IMR-90 (cell line): ENCODE results near the gene CDC42EP5. TPM values are rescaled to one million over a fixed set of nuclear protein-coding genes. Genes with fewer than 3 reads are reported as not detected.

Source experiments
- ATAC-seq: fragments of 200-7000 bp; cut with Tn5 transposase; 2 replicates; pipeline ENCODE4 v1.9.1; 2020; ENCODE audit warnings: low read depth, mild to moderate bottlenecking, moderate library complexity
- BruUV-seq: library from RNA; stranded (reverse); fragments of 400-500 nt; replicated peaks from 2 replicates; lab custom pipeline; 2021; lab: Mats Ljungman, UMichigan
- CTCF ChIA-PET: fragments of 300-600 bp; formaldehyde crosslinking; extraction: SDS; loops from one replicate; lab custom pipeline; 2021; ENCODE audit warnings: antibody characterized with exemption; lab: Yijun Ruan, JAX
- POLR2A ChIA-PET: fragments of 300-600 bp; sonication (Branson Sonifier 250); formaldehyde crosslinking; loops from one replicate; lab custom pipeline; 2022; ENCODE audit warnings: antibody characterized with exemption; ENCODE audit not compliant: unreplicated experiment; lab: Charles Lee
- DNase-seq: peaks from one replicate; pipeline ENCODE4 v3.0.0; 2013
- H2AFZ ChIP-seq: replicated peaks from 2 replicates; pipeline ENCODE3; 2013; ENCODE audit warnings: low read length, mild to moderate bottlenecking; ENCODE audit not compliant: poor library complexity
- H2AK5ac ChIP-seq: 2 replicates; pipeline ENCODE4 v1.6.1; 2013; ENCODE audit warnings: low read depth, low read length, inconsistent platforms
- H2AK9ac ChIP-seq: replicated peaks from 2 replicates; pipeline ENCODE3; 2013; ENCODE audit warnings: mild to moderate bottlenecking, low read depth, low read length, moderate library complexity; ENCODE audit not compliant: poor library complexity
- H2BK120ac ChIP-seq: 2 replicates; pipeline ENCODE4 v1.6.1; 2013; ENCODE audit warnings: low read depth, low read length, inconsistent platforms
- H2BK15ac ChIP-seq: 3 replicates; pipeline ENCODE4 v1.6.1; 2013; ENCODE audit warnings: low read depth, low read length, inconsistent platforms
- H2BK20ac ChIP-seq: 2 replicates; pipeline ENCODE4 v1.6.1; 2013; ENCODE audit warnings: low read depth, mild to moderate bottlenecking, inconsistent platforms, low read length, moderate library complexity
- H2BK5ac ChIP-seq: 2 replicates; pipeline ENCODE4 v1.6.1; 2013; ENCODE audit warnings: mild to moderate bottlenecking, low read depth, low read length, inconsistent platforms; ENCODE audit not compliant: poor library complexity, severe bottlenecking
- H3K14ac ChIP-seq: replicated peaks from 2 replicates; pipeline ENCODE4 v1.6.1; 2013; ENCODE audit warnings: low read depth, low read length, inconsistent platforms
- H3K18ac ChIP-seq: 2 replicates; pipeline ENCODE4 v1.6.1; 2013; ENCODE audit warnings: low read depth, low read length, control low read depth
- H3K23ac ChIP-seq: 2 replicates; pipeline ENCODE4 v1.6.1; 2013; ENCODE audit warnings: low read depth, low read length, inconsistent platforms
- H3K27ac ChIP-seq: 2 replicates; pipeline ENCODE4 v1.5.1; 2013; ENCODE audit warnings: mild to moderate bottlenecking, control low read depth, low read length; ENCODE audit not compliant: insufficient read depth
- H3K27me3 ChIP-seq: 2 replicates; pipeline ENCODE4 v1.6.1; 2013; ENCODE audit warnings: low read length; ENCODE audit not compliant: control insufficient read depth, insufficient read depth
- H3K36me3 ChIP-seq: 2 replicates; pipeline ENCODE4 v1.6.1; 2013; ENCODE audit warnings: low read length, mixed read lengths; ENCODE audit not compliant: control insufficient read depth, insufficient read depth
- H3K4ac ChIP-seq: 2 replicates; pipeline ENCODE4 v1.6.1; 2013; ENCODE audit warnings: low read depth, low read length, inconsistent platforms
- H3K4me1 ChIP-seq: 2 replicates; pipeline ENCODE4 v1.6.1; 2013; ENCODE audit warnings: low read length, mixed read lengths; ENCODE audit not compliant: control insufficient read depth, insufficient read depth
- H3K4me2 ChIP-seq: 2 replicates; pipeline ENCODE4 v1.6.1; 2013; ENCODE audit warnings: low read depth, mild to moderate bottlenecking, control low read depth, low read length, moderate library complexity
- H3K4me3 ChIP-seq: 2 replicates; pipeline ENCODE4 v1.5.1; 2013; ENCODE audit warnings: low read depth, mild to moderate bottlenecking, control low read depth, low read length, moderate library complexity; ENCODE audit not compliant: insufficient read depth
- H3K56ac ChIP-seq: 2 replicates; pipeline ENCODE4 v1.6.1; 2013; ENCODE audit warnings: low read length, inconsistent platforms; ENCODE audit not compliant: insufficient read depth; ENCODE audit errors: extremely low read depth
- H3K79me1 ChIP-seq, 2 experiments: 2 replicates each; pipeline ENCODE4 v1.6.1; 2013; ENCODE audit warnings: low read length in 2 of 2, inconsistent platforms in 1 of 2, low read depth in 1 of 2
- H3K9ac ChIP-seq: 2 replicates; pipeline ENCODE4 v1.6.1; 2013; ENCODE audit warnings: low read depth, low read length, control low read depth
- H3K9me1 ChIP-seq: 2 replicates; pipeline ENCODE4 v1.6.1; 2013; ENCODE audit warnings: low read length, inconsistent platforms; ENCODE audit not compliant: insufficient read depth
- H3K9me3 ChIP-seq: 2 replicates; pipeline ENCODE4 v1.6.1; 2013; ENCODE audit warnings: low read length; ENCODE audit not compliant: control insufficient read depth, insufficient read depth
- H4K20me1 ChIP-seq: 2 replicates; pipeline ENCODE4 v1.6.1; 2013; ENCODE audit warnings: low read length, inconsistent platforms; ENCODE audit not compliant: insufficient read depth
- H4K5ac ChIP-seq: 2 replicates; pipeline ENCODE4 v1.6.1; 2013; ENCODE audit warnings: mild to moderate bottlenecking, low read depth, low read length, control low read depth
- H4K8ac ChIP-seq, 2 experiments: 2 replicates each; pipeline ENCODE4 v1.6.1; 2013; ENCODE audit warnings: low read depth in 2 of 2, low read length in 2 of 2, control low read depth in 1 of 2, inconsistent platforms in 1 of 2
- H4K91ac ChIP-seq: 2 replicates; pipeline ENCODE4 v1.6.1; 2013; ENCODE audit warnings: low read depth, low read length, inconsistent platforms; ENCODE audit not compliant: insufficient read depth
- BHLHE40 ChIP-seq: fragments of 150-350 bp; IDR thresholded peaks from 2 replicates; pipeline ENCODE4 v1.6.1; 2016; ENCODE audit warnings: mild to moderate bottlenecking, low read depth, low read length
- CHD1 ChIP-seq: IDR thresholded peaks from 2 replicates; pipeline ENCODE4 v1.6.1; 2012; ENCODE audit warnings: low read depth, low read length, improper control_type of control experiment
- MAFK ChIP-seq: IDR thresholded peaks from 2 replicates; pipeline ENCODE4 v1.6.1; 2012; ENCODE audit warnings: low read depth, low read length, improper control_type of control experiment
- MAZ ChIP-seq: IDR thresholded peaks from 2 replicates; pipeline ENCODE4 v1.6.1; 2012; ENCODE audit warnings: low read depth, mild to moderate bottlenecking, low read length, improper control_type of control experiment, moderate library complexity, borderline replicate concordance
- MXI1 ChIP-seq: IDR thresholded peaks from 2 replicates; pipeline ENCODE4 v1.6.1; 2012; ENCODE audit warnings: low read depth, mild to moderate bottlenecking, low read length, moderate library complexity, borderline replicate concordance
- NFE2L2 ChIP-seq: fragments of 150-350 bp; IDR thresholded peaks from 2 replicates; pipeline ENCODE4 v1.6.1; 2016; ENCODE audit warnings: low read depth, mild to moderate bottlenecking, low read length
- RAD21 ChIP-seq: IDR thresholded peaks from 2 replicates; pipeline ENCODE4 v1.6.1; 2012; ENCODE audit warnings: low read length, improper control_type of control experiment
- RCOR1 ChIP-seq: IDR thresholded peaks from 2 replicates; pipeline ENCODE4 v1.6.1; 2012; ENCODE audit warnings: mild to moderate bottlenecking, low read length, improper control_type of control experiment; ENCODE audit not compliant: insufficient replicate concordance
- RFX5 ChIP-seq: IDR thresholded peaks from 2 replicates; pipeline ENCODE4 v1.8.0; 2012; ENCODE audit warnings: low read depth, mild to moderate bottlenecking, low read length, moderate library complexity
- SMC3 ChIP-seq: fragments of 150-350 bp; IDR thresholded peaks from 2 replicates; pipeline ENCODE4 v1.6.1; 2016; ENCODE audit warnings: low read depth, mild to moderate bottlenecking, antibody characterized with exemption, low read length, moderate library complexity
- WGBS, 2 experiments: methylation state at CpG; one replicate each; pipeline versions ENCODE4 v1.1.5 to v1.1.7; 2013; ENCODE audit warnings: missing lambda C conversion rate in 2 of 2; ENCODE audit not compliant: insufficient read length in 1 of 2; ENCODE audit errors: extremely low coverage in 2 of 2; 5-methylcytosine and 5-hydroxymethylcytosine counted together
- dilution Hi-C: fragments of 300-500 bp; cut with HindIII; formaldehyde crosslinking; loops from one replicate; pipeline ENCODE4 v1.14.3; 2018; ENCODE audit warnings: low sequenced_read_pairs; ENCODE audit not compliant: unreplicated experiment
- in situ Hi-C: fragments of 300-500 bp; cut with MboI; formaldehyde crosslinking; loops from 3 replicates; pipeline ENCODE4 v1.14.3; 2019; ENCODE audit warnings: low sequenced_read_pairs, inconsistent platforms, mixed read lengths
- intact Hi-C: fragments of 100-400 bp; cut with micrococcal nuclease; formaldehyde crosslinking; loops from 2 replicates; pipeline ENCODE4 v1.10.0; 2022
- polyA plus RNA-seq, 3 experiments: library from polyadenylated mRNA; depleted of rRNA; stranded (reverse); fragments of >200 nt; gene quantifications; 2 replicates each; pipeline ENCODE4 v1.2.3, GENCODE V29; 2012; ENCODE audit warnings: low replicate concordance in 1 of 3
- total RNA-seq: library from RNA; depleted of rRNA; stranded (reverse); fragments of >200 nt; gene quantifications from 2 replicates; pipeline ENCODE4 v1.2.3, GENCODE V29; 2012
- TF ChIP-seq, protein P1 (sequence below): conservative IDR thresholded peaks from 2 replicates; pipeline ENCODE4 v1.5.1; 2012; ENCODE audit warnings: mild to moderate bottlenecking, low read depth, low read length, improper control_type of control experiment
- TF ChIP-seq, protein P2 (sequence below): fragments of 150-350 bp; IDR thresholded peaks from 2 replicates; pipeline ENCODE4 v1.6.1; 2017; ENCODE audit warnings: mild to moderate bottlenecking, antibody characterized with exemption, low read length, low read depth
- TF ChIP-seq, protein P3 (sequence below): fragments of 150-350 bp; IDR thresholded peaks from 2 replicates; pipeline ENCODE4 v1.6.1; 2016; ENCODE audit warnings: low read depth, mild to moderate bottlenecking, low read length, moderate library complexity, borderline replicate concordance

The CDC42EP5 gene
- total and polyA plus RNA-seq, 2 of the 4 experiments (the other 2 are of a cell fraction) = 7.2 to 25.3 TPM

DNA sequence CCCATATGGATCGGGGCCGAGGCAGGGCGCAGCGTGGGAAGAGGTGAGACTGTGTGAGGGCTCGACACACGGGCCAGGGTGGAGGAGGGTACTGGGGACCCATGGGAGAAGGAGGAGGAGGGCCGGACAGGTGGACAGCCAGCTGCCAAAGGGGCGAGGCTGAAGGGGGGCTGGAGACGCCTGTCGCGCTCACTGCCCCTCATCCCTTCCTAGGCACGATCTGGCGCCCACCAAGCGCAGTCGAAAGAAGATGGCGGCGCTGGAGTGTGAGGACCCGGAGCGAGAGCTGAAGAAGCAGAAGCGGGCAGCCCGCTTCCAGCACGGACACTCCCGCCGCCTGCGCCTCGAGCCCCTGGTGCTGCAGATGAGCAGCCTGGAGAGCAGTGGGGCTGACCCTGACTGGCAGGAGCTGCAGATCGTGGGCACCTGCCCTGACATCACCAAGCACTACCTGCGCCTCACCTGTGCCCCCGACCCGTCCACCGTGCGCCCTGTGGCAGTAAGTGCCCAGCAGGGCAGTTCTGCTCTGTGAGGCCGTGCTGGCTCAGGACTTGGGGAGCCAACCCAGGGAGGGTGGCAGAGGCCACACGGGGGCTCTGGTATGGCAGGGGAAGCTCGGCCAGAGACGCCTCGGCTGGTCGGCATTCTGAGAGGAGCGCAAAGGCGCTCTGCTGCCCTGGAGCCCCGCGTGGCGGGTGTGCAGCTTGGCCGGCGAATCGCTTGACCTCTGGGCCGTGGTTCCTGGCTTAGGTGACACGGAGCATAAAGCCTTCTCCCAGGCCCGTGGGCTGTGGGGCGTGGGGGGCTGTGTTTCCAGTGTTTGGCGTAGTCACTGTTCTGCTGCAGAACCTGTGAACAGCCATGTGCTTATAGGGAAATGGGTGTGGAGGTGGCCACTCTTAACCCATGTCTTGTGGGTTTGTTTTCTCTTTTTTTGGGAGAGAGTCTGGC, 16.4 kb downstream of the CDC42EP5 start:
- ChIA-PET CTCF (no interaction called here), POLR2A (no interaction called here)
- dilution Hi-C loops = no loop called here
- Histone ChIP-seq H3K23ac (no peak overlapping the region), H4K8ac (no peak overlapping the region), H2AK5ac (no peak overlapping the region), H3K14ac (no peak overlapping the region), H3K56ac (no peak overlapping the region), H2BK5ac (no peak overlapping the region), H3K4me3 (no peak overlapping the region), H4K20me1 (peaks cover 77% of the 10 kb centered on the region), H3K27me3 (no peaks in the 10 kb centered on the region), H3K9ac (no peak overlapping the region), H3K36me3 (peaks cover 94% of the 10 kb centered on the region), H3K27ac (no peak overlapping the region), H3K9me1 (peaks cover 6% of the 10 kb centered on the region; the same call in 1 of the 2 replicates), H3K4me1 (peaks cover 6% of the 10 kb centered on the region; the same call in 1 of the 2 replicates), H3K18ac (no peak overlapping the region), H2BK15ac (no peak overlapping the region), H3K4me2 (no peak overlapping the region), H2BK120ac (no peak overlapping the region), H2AK9ac (no peak overlapping the region), H2AFZ (no peak overlapping the region), H3K79me1 (peaks cover 24 to 71% of the 10 kb centered on the region in 2 experiments), H3K4ac (no peak overlapping the region), H4K5ac (no peak overlapping the region), H2BK20ac (no peak overlapping the region), H4K91ac (no peak overlapping the region), H3K9me3 (no peaks in the 10 kb centered on the region)
- in situ Hi-C loops = loop anchor here (10.0 to 25.0 kb wide), 6 partner anchors 252 to 1681 kb away; partner anchors contain the start of genes NAT14, NDUFA3, OSCAR and PRPF31
- 93% methylated on average over 35 of the region's 51 CpGs; no CpG with 5 or more reads in 1 of the 2 experiments for WGBS, 2 experiments
- BruUV-seq = no TSS peak
- ATAC-seq (no peak), DNase-seq (no peak)
- intact Hi-C loops = no loop called here
- TF ChIP-seq, protein P1, sequence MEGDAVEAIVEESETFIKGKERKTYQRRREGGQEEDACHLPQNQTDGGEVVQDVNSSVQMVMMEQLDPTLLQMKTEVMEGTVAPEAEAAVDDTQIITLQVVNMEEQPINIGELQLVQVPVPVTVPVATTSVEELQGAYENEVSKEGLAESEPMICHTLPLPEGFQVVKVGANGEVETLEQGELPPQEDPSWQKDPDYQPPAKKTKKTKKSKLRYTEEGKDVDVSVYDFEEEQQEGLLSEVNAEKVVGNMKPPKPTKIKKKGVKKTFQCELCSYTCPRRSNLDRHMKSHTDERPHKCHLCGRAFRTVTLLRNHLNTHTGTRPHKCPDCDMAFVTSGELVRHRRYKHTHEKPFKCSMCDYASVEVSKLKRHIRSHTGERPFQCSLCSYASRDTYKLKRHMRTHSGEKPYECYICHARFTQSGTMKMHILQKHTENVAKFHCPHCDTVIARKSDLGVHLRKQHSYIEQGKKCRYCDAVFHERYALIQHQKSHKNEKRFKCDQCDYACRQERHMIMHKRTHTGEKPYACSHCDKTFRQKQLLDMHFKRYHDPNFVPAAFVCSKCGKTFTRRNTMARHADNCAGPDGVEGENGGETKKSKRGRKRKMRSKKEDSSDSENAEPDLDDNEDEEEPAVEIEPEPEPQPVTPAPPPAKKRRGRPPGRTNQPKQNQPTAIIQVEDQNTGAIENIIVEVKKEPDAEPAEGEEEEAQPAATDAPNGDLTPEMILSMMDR = no peak
- no peak for TF ChIP-seq MXI1
- no peak for TF ChIP-seq NFE2L2
- TF ChIP-seq, protein P2, sequence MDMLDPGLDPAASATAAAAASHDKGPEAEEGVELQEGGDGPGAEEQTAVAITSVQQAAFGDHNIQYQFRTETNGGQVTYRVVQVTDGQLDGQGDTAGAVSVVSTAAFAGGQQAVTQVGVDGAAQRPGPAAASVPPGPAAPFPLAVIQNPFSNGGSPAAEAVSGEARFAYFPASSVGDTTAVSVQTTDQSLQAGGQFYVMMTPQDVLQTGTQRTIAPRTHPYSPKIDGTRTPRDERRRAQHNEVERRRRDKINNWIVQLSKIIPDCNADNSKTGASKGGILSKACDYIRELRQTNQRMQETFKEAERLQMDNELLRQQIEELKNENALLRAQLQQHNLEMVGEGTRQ = no peak
- no peak for TF ChIP-seq MAFK
- TF ChIP-seq, protein P3, sequence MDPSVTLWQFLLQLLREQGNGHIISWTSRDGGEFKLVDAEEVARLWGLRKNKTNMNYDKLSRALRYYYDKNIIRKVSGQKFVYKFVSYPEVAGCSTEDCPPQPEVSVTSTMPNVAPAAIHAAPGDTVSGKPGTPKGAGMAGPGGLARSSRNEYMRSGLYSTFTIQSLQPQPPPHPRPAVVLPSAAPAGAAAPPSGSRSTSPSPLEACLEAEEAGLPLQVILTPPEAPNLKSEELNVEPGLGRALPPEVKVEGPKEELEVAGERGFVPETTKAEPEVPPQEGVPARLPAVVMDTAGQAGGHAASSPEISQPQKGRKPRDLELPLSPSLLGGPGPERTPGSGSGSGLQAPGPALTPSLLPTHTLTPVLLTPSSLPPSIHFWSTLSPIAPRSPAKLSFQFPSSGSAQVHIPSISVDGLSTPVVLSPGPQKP = no peak
- no peak for TF ChIP-seq RCOR1
- TF ChIP-seq SMC3 = no peak
- TF ChIP-seq MAZ = no peak
- no peak for TF ChIP-seq RAD21
- TF ChIP-seq RFX5 = no peak
- no peak for TF ChIP-seq CHD1
- no peak for TF ChIP-seq BHLHE40
